GM23248 (cell line): ENCODE results near the gene RSRC1. TPM values are rescaled to one million over a fixed set of nuclear protein-coding genes. Genes with fewer than 3 reads are reported as not detected.

Experiments used
- DNase-seq: peaks from one replicate; pipeline ENCODE4 v3.0.0-alpha.2; 2015
- H2AFZ ChIP-seq: fragments of 200-600 bp; sonication (generic); 2 replicates; pipeline ENCODE4 v1.6.1; 2016; ENCODE audit warnings: antibody characterized with exemption
- H3F3A ChIP-seq: fragments of 200-600 bp; sonication (generic); 2 replicates; pipeline ENCODE4 v1.6.1; 2016; ENCODE audit warnings: mild to moderate bottlenecking, antibody characterized with exemption, mixed run types; ENCODE audit not compliant: insufficient read depth
- H3K27ac ChIP-seq: fragments of 200-600 bp; sonication (generic); 2 replicates; pipeline ENCODE4 v1.5.1; 2016; ENCODE audit warnings: mild to moderate bottlenecking
- H3K27me3 ChIP-seq: fragments of 200-600 bp; sonication (generic); replicated peaks from 2 replicates; pipeline ENCODE4 v1.6.1; 2016; ENCODE audit warnings: mild to moderate bottlenecking; ENCODE audit not compliant: insufficient read depth
- H3K36me3 ChIP-seq: fragments of 200-600 bp; sonication (generic); 2 replicates; pipeline ENCODE4 v1.6.1; 2016; ENCODE audit warnings: low read depth, mild to moderate bottlenecking
- H3K4me1 ChIP-seq: fragments of 200-600 bp; sonication (generic); 2 replicates; pipeline ENCODE4 v1.6.1; 2016; ENCODE audit warnings: mild to moderate bottlenecking; ENCODE audit not compliant: insufficient read depth
- H3K4me2 ChIP-seq: fragments of 200-600 bp; sonication (generic); one replicate; pipeline ENCODE4 v1.6.1; 2016; ENCODE audit warnings: mild to moderate bottlenecking; ENCODE audit not compliant: unreplicated experiment
- H3K4me3 ChIP-seq: fragments of 200-600 bp; sonication (generic); 2 replicates; pipeline ENCODE4 v1.5.1; 2016; ENCODE audit warnings: mild to moderate bottlenecking
- H3K79me2 ChIP-seq: fragments of 200-600 bp; sonication (generic); 2 replicates; pipeline ENCODE4 v1.6.1; 2016; ENCODE audit warnings: mild to moderate bottlenecking; ENCODE audit not compliant: insufficient read depth
- H3K9ac ChIP-seq: fragments of 200-600 bp; sonication (generic); 2 replicates; pipeline ENCODE4 v1.6.1; 2016; ENCODE audit warnings: mild to moderate bottlenecking
- H3K9me2 ChIP-seq: fragments of 200-600 bp; sonication (generic); 2 replicates; pipeline ENCODE4 v1.6.1; 2016; ENCODE audit warnings: mixed run types, mild to moderate bottlenecking, moderate library complexity; ENCODE audit not compliant: insufficient read depth
- H3K9me3 ChIP-seq: fragments of 200-600 bp; sonication (generic); one replicate; pipeline ENCODE4 v1.6.1; 2017; ENCODE audit warnings: low read depth
- H4K20me1 ChIP-seq: fragments of 200-600 bp; sonication (generic); 2 replicates; pipeline ENCODE4 v1.6.0; 2016; ENCODE audit not compliant: insufficient read depth
- EZH2 ChIP-seq: fragments of 200-600 bp; sonication (generic); IDR thresholded peaks from 2 replicates; pipeline ENCODE4 v1.6.1; 2018; ENCODE audit warnings: antibody characterized with exemption, mild to moderate bottlenecking; ENCODE audit not compliant: insufficient read depth, poor library complexity, severe bottlenecking
- EZH2phosphoT487 ChIP-seq: fragments of 200-600 bp; sonication (generic); IDR thresholded peaks from 2 replicates; pipeline ENCODE4 v1.6.1; 2018; ENCODE audit warnings: antibody characterized with exemption, moderate library complexity, mild to moderate bottlenecking, low read depth; ENCODE audit not compliant: insufficient read depth
- WGBS, 2 experiments: methylation state at CpG; one replicate each; pipeline ENCODE4 v1.1.6; 2015 to 2017; ENCODE audit warnings: low lambda C conversion rate in 2 of 2, low coverage in 1 of 2; ENCODE audit errors: missing lambda C conversion rate in 2 of 2; 5-methylcytosine and 5-hydroxymethylcytosine counted together
- in situ Hi-C: fragments of 300-500 bp; cut with MboI; formaldehyde crosslinking; loops from 2 replicates; pipeline ENCODE4 v1.15.0; 2020
- polyA plus RNA-seq: library from polyadenylated mRNA; unstranded; fragments of >200 nt; fragmentation: Nextera tagmentation; extraction: Ambion mirVana; gene quantifications from 2 replicates; pipeline ENCODE4 v1.2.1, GENCODE V29; 2016
- total RNA-seq: library from RNA; depleted of rRNA; stranded (reverse); fragments of >200 nt; shearing (Covaris generic); gene quantifications from 2 replicates; pipeline ENCODE4 v1.2.3, GENCODE V29; 2014

The RSRC1 gene
- total and polyA plus RNA-seq, 2 experiments from 2014 or later, result 28.5 to 34.6 TPM

- Histone ChIP-seq H3K9me3 (no peaks in the 10 kb centered on the region), H3K4me2 (peak overlapping the region; percentile 40), H3K27me3 (peaks cover 11% of the 10 kb centered on the region; the same call in 1 of the 2 replicates), H3K9ac (no peak overlapping the region), H2AFZ (no peak overlapping the region), H4K20me1 (no peaks in the 10 kb centered on the region), H3K36me3 (no peaks in the 10 kb centered on the region), H3K9me2 (no peaks in the 10 kb centered on the region), H3K4me1 (peaks cover 38% of the 10 kb centered on the region), H3K79me2 (peaks cover 9% of the 10 kb centered on the region; the same call in 1 of the 2 replicates), H3F3A (no peaks in the 10 kb centered on the region), H3K27ac (no peak overlapping the region; the same call in 1 of the 2 replicates), H3K4me3 (no peak overlapping the region)
- in situ Hi-C loops, result no loop called here
- no peak for TF ChIP-seq EZH2
- TF ChIP-seq EZH2phosphoT487, result no peak; the same call in 1 of the 2 replicates
- peak; percentile 95 for DNase-seq
- WGBS, 2 experiments, result 52 to 54% methylated on average over 6 of the region's 6 CpGs
Observed at GRCh38 chr3:158167737-158168557, 58.1 kb downstream of the RSRC1 start.

DNA sequence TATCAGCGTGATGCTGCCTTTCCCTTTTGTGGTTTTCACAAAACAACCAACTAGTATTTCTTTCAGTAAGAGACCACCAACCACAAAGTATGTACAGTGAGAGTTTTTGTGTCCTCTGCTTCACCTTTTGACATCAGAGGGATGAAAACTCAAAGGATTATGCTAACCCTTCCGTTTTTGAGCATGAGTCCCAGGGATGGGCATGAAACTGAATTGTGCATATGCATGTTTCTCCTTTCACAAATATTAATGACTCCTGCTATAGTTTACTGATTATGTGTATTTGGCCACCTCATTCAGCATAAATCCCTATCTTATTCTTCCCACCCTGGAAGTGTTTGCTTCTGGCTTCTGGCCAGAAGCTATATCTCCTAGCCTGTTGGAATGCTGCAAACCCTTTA, 59.2 kb downstream of the RSRC1 start:
- DNase-seq, result no peak
- Histone ChIP-seq H3K27me3 (peaks cover 11% of the 10 kb centered on the region; the same call in 1 of the 2 replicates), H3K9me2 (no peaks in the 10 kb centered on the region), H3K9ac (no peak overlapping the region), H3K36me3 (no peaks in the 10 kb centered on the region), H3F3A (no peaks in the 10 kb centered on the region), H3K27ac (no peak overlapping the region), H3K4me1 (peaks cover 38% of the 10 kb centered on the region), H3K79me2 (peaks cover 3% of the 10 kb centered on the region; the same call in 1 of the 2 replicates), H2AFZ (no peak overlapping the region), H3K9me3 (no peaks in the 10 kb centered on the region), H3K4me2 (no peak overlapping the region), H3K4me3 (no peak overlapping the region), H4K20me1 (no peaks in the 10 kb centered on the region)
- in situ Hi-C loops, result no loop called here
- TF ChIP-seq EZH2, result no peak
- TF ChIP-seq EZH2phosphoT487, result no peak
- WGBS, 2 experiments, result 96 to 100% methylated on average over 2 of the region's 2 CpGs

- Histone ChIP-seq H3K9me3 (no peaks in the 10 kb centered on the region), H3K36me3 (no peaks in the 10 kb centered on the region), H3K79me2 (no peaks in the 10 kb centered on the region), H3K4me1 (peaks cover 7% of the 10 kb centered on the region; the same call in 1 of the 2 replicates), H3K4me3 (no peak overlapping the region), H3K9me2 (no peaks in the 10 kb centered on the region), H3F3A (no peaks in the 10 kb centered on the region), H3K27ac (no peak overlapping the region), H2AFZ (no peak overlapping the region), H4K20me1 (no peaks in the 10 kb centered on the region), H3K27me3 (no peaks in the 10 kb centered on the region), H3K9ac (no peak overlapping the region), H3K4me2 (no peak overlapping the region)
- no peak for DNase-seq
- no peak for TF ChIP-seq EZH2
- WGBS, 2 experiments, result 92 to 100% methylated on average over 1 of the region's 1 CpG
- in situ Hi-C loops, result no loop called here
Observed at GRCh38 chr3:158181096-158181495, 71.2 kb downstream of the RSRC1 start.

GRCh38 chr3:158185711-158186110, 75.8 kb downstream of the RSRC1 start:
- H3K9me2 ChIP-seq, result no peaks in the 10 kb centered on the region
- WGBS, 2 experiments, result 95 to 96% methylated on average over 1 of the region's 1 CpG
- TF ChIP-seq EZH2phosphoT487 (no peak), EZH2 (no peak)
- no peaks in the 10 kb centered on the region for H3K27me3 ChIP-seq
- no peaks in the 10 kb centered on the region for H3F3A ChIP-seq
- H3K4me2 ChIP-seq, result no peak overlapping the region
- H3K27ac ChIP-seq, result no peak overlapping the region
- H3K4me1 ChIP-seq, result peaks cover 7% of the 10 kb centered on the region; the same call in 1 of the 2 replicates
- no peaks in the 10 kb centered on the region for H4K20me1 ChIP-seq
- in situ Hi-C loops, result no loop called here
- no peak overlapping the region for H3K9ac ChIP-seq
- H3K36me3 ChIP-seq, result no peaks in the 10 kb centered on the region
- no peak for DNase-seq
- H3K9me3 ChIP-seq, result no peaks in the 10 kb centered on the region
- no peak overlapping the region for H3K4me3 ChIP-seq
- no peaks in the 10 kb centered on the region for H3K79me2 ChIP-seq
- no peak overlapping the region for H2AFZ ChIP-seq
